Left lobe of liver (tissue), 2 donors: ENCODE data around the gene GLI1. TPM values are rescaled to one million over a fixed set of nuclear protein-coding genes. Genes with fewer than 3 reads are reported as not detected.
"Not testable (repeated sequence)": the region's sequence is repeated elsewhere in the genome, so short reads cannot be mapped to it uniquely, and the experiment has no call there.

ENCODE experiments used
- ATAC-seq: fragments of 200-7000 bp; cut with Tn5 transposase; one replicate; pipeline ENCODE4 v1.9.1; 2020; ENCODE audit warnings: mild to moderate bottlenecking, moderate library complexity
- DNase-seq: peaks from one replicate; pipeline ENCODE4 v3.0.0-alpha.2; 2020; ENCODE audit warnings: low spot score
- total RNA-seq: library from RNA; stranded (reverse); gene quantifications from one replicate; pipeline ENCODE4 v1.2.1, GENCODE V29; 2021
- donor health status: DM: no; HTN: no; CAD: no; lungs with moderate emphysema.
- donor health status: DM: no; HTN: yes; CAD: no.

Gene GLI1
- total RNA-seq, 1 donor from 2014 or later = 0.20 TPM

DNA sequence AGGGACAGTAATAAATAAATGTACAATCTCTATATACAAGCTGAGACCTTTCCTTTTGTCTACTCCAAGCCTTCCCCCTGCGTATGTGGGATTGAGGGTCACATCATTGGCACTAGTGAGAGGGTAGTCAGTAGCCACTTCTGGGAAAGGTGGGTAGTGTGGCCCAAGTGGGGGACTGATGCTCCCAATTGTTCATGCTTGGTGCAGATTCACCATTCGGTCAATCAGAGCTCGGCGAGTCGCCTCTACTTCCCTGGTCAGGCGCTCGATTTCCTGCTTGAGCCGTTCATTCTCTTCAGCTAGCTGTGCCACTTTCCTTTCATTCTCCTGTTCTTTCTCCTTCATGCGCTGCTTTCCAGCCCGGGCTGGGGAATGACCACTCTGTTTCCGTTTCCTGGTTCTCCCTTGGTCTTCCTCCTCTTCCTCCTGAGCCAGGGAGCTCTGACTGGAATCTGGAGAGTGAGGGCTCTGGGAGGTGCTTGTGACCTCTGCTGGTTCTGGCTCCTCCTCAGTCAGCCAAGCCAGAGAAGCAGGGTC, 57.1 kb downstream of the GLI1 start:
- no peak for ATAC-seq
- DNase-seq = no peak

DNA sequence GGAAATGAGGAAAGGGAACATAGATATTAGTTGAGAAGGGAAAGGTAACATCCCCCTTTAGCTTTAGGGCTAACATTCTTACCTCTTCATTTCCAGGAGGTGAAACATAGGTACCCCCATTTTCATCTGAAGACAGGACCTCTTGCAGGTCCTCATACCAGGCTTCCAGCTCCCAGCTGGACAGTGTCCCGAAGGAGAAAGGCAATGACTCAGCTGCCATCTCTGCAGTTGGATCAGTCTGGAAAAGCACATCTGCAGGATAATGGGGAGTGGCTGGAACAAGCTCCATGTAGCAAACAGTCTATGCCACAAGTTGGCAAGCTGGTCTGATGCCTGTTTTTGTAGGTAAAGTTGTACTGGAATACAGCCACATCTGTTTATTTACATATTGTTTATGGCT, 57.6 kb downstream of the GLI1 start:
- ATAC-seq (no peak), DNase-seq (no peak)

- not testable (repeated sequence) for DNase-seq, ATAC-seq
Measured at GRCh38 chr12:57517718-57518117, 58.1 kb downstream of the GLI1 start.

DNA sequence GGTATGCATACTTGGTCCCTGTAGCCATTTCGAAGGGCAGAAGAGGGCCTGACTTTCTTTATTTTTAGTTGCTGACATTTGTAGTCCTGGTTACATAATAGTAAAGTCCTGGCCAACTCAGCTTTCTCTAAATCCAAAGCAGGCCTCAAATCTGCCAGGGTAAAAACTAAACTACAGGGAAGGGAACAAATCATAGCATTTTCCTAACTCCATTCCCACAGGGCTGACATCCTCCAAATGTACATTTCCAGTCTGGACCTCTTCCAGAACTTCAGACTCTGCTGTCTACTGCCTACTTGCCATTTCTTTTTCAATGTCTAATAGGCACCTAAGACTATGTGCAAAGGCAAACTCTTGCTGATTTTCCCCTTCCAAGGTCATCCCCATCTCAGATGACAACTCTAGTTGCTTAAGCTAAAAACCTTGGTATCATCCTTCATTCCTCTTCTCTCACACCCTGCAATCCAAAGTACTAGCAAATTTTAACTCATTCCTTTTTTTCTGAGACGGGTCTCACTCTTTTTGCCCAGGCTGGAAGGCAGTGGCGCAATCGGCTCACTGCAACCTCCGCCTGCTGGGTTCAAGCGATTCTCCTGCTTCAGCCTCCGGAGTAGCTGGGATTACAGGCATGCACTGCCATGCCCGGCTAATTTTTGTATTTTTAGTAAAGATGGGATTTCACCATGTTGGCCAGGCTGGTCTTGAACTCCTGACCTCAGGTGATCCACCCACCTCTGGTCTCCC, 58.8 kb downstream of the GLI1 start:
- no peak for DNase-seq
- ATAC-seq = no peak

DNA sequence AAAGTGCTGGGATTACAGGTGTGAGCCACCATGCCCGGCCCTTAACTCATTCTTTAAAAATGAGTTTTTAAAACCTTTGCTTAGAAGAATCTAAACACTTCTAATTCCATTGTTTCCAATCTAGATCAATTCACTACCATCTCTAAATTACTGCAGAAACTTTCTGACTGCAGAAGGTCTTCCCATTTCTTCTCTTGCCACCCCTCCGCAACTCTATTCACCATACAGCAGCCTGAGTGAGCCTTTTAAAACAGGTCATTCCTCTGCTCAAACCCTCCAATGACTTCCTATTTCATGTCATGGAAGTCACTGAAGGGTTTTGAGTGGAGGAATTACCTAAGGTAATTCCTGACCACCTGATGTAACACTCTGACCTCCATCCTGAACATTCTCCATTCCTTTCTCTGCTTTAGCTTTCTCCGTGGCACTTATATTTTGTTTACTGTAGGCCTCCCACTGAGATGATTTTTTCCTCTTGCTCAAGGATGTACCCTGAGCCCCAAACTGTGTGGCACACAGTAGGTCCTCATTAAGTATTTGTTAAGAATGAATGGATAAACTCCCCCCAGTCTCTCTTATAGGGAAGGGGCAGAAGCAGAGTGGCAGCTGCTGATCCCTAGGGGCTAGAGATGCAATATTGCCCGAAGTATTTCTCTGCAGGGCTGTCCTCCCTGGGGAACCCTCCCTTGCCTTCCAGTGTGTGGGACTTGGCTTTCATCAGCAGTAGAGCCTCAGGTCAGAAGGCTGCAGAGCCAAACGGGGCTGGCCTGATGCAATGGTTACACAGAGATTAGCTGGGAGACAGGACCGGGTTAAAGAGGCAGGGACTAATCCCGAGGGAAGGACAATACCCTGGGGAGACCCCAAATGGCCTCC, 59.6 kb downstream of the GLI1 start:
- peak; percentile 9 for ATAC-seq
- peak; percentile 66 for DNase-seq

- peak; percentile 72 for DNase-seq
Measured at GRCh38 chr12:57519796-57520052, 60.1 kb downstream of the GLI1 start.

GRCh38 chr12:57520053-57520818, 60.7 kb downstream of the GLI1 start, which contains the start of gene DDIT3:
DDIT3 (minus strand) TSS chr12:57520514; CDS start chr12:57517406, 3,108 bp downstream.
- peak; percentile 100 for DNase-seq
- ATAC-seq = peak; percentile 73

More at GRCh38 chr12:57519796-57520052, 60.1 kb downstream of the GLI1 start:
- ATAC-seq = no peak

DNA sequence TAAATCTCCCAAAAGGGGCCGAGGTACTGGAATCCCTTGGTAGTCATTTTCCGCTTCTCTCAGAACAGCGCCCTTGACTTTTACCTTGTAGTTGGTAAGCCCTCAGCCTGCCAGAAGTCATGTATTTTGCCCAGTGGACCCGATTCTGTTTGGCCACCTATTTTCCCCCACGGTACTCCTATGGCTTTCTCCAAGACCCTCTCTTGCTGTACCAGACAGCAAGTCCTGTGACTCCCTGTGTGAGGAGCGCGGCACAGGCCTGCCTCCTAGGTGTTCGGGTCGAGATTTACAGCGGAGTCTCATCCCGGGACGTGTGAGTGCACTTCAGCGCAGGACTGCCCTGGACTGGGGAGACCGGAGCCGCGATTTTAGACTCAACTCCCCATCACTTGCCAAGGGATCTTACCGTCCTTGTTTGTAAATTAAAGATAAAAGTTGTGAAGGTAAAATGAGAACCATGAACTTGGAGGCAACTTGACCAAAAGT, 62.0 kb downstream of the GLI1 start:
- ATAC-seq = no peak
- peak; percentile 60 for DNase-seq

Other genes with a start within 250 kb of the GLI1 start
- gene NXPH4, start 243.0 kb upstream of the GLI1 start, total RNA-seq = 0.13 TPM
- 242 TPM for gene SHMT2, start 230.1 kb upstream of the GLI1 start, total RNA-seq
- gene STAC3, start 208.6 kb upstream of the GLI1 start, total RNA-seq = 2.3 TPM
- 38.6 TPM for gene R3HDM2, start 28.7 kb upstream of the GLI1 start, total RNA-seq
- 51.9 TPM for gene INHBC, start 25.0 kb upstream of the GLI1 start, total RNA-seq
- gene INHBE, start 4.5 kb upstream of the GLI1 start, total RNA-seq = 81.6 TPM
- gene ARHGAP9, start 20.1 kb downstream of the GLI1 start, total RNA-seq = 4.3 TPM
- gene MARS1, start 28.3 kb downstream of the GLI1 start, total RNA-seq = 71.1 TPM
- gene DDIT3, start 60.7 kb downstream of the GLI1 start, total RNA-seq = 13.9 TPM
- gene MBD6, start 63.0 kb downstream of the GLI1 start, total RNA-seq = 59.6 TPM
- gene DCTN2, start 87.4 kb downstream of the GLI1 start, total RNA-seq = 28.9 TPM
- gene KIF5A, start 90.3 kb downstream of the GLI1 start, total RNA-seq = 0.05 TPM
- gene PIP4K2C, start 131.4 kb downstream of the GLI1 start, total RNA-seq = 11.8 TPM
- 2.2 TPM for gene DTX3, start 145.0 kb downstream of the GLI1 start, total RNA-seq
- gene ARHGEF25, start 151.7 kb downstream of the GLI1 start, total RNA-seq = 1.5 TPM
- 0.60 TPM for gene B4GALNT1, start 173.4 kb downstream of the GLI1 start, total RNA-seq
- 230 TPM for gene OS9, start 234.3 kb downstream of the GLI1 start, total RNA-seq